ENCODE data around the gene QKI. TPM values are rescaled to one million over a fixed set of nuclear protein-coding genes. Genes with fewer than 3 reads are reported as not detected.

Gene QKI
- total RNA-seq, 3 donors from 2014 or later = 158 to 304 (median 172) TPM

GRCh38 chr6:163617549-163617948 lies 203.0 kb downstream of the QKI start:
- TF ChIP-seq CTCF (IDR thresholded peaks at IDR 0.05) = no peak
- Histone ChIP-seq H3K4me1 (no peaks in the 10 kb centered on the region), H3K4me3 (no peak overlapping the region), H3K27ac (no peak overlapping the region), H3K36me3 (no peaks in the 10 kb centered on the region), H3K27me3 (no peaks in the 10 kb centered on the region), H3K9me3 (no peaks in the 10 kb centered on the region)
- DNase-seq (ENCODE audit: low spot score in 2 of 2) = no peak
- intact Hi-C loops (cut with DNase I; ENCODE audit: low total_unique reads) = no loop called here

GRCh38 chr6:163620101-163620500 lies 205.6 kb downstream of the QKI start:
- no peaks in the 10 kb centered on the region for H3K36me3 ChIP-seq
- H3K27ac ChIP-seq = no peak overlapping the region
- H3K27me3 ChIP-seq = no peaks in the 10 kb centered on the region
- intact Hi-C loops (cut with DNase I; ENCODE audit: low total_unique reads) = no loop called here
- no peaks in the 10 kb centered on the region for H3K4me1 ChIP-seq
- TF ChIP-seq POLR2AphosphoS5 (IDR thresholded peaks at IDR 0.05) (no peak), CTCF (IDR thresholded peaks at IDR 0.05) (no peak), POLR2A (IDR thresholded peaks at IDR 0.05) (no peak)
- H3K4me3 ChIP-seq = no peak overlapping the region
- H3K9me3 ChIP-seq = no peaks in the 10 kb centered on the region
- no peak for DNase-seq (ENCODE audit: low spot score in 2 of 2)

GRCh38 chr6:163620670-163621330 lies 206.3 kb downstream of the QKI start:
- Histone ChIP-seq H3K36me3 (no peaks in the 10 kb centered on the region), H3K4me1 (no peaks in the 10 kb centered on the region), H3K27ac (no peak overlapping the region), H3K27me3 (no peaks in the 10 kb centered on the region), H3K9me3 (no peaks in the 10 kb centered on the region), H3K4me3 (no peak overlapping the region)
- intact Hi-C loops (cut with DNase I; ENCODE audit: low total_unique reads) = no loop called here
- no peak for TF ChIP-seq POLR2AphosphoS5 (IDR thresholded peaks at IDR 0.05)
- TF ChIP-seq POLR2A (IDR thresholded peaks at IDR 0.05) = no peak
- TF ChIP-seq CTCF (IDR thresholded peaks at IDR 0.05) = no peak
- DNase-seq (ENCODE audit: low spot score in 2 of 2) = no peak

DNA sequence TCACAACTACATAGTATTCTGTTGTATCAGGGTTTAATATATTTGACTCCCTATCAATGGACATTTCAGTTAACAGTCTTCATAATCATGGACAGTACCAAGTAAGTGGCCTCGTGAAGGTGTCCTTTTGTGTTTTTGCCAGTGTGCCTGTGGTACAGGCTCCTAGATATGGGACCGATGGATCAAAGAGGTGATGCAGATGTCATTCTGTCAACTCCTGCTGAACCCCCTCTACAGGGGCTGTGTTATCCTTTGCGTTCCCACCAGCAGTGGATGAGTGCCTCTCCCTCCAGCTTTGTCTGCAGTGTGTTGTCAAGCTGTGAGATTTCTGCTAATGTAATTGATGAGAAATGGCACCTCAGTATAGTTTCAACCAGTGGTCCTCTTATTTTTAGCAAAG lies 210.7 kb downstream of the QKI start:
- intact Hi-C loops (cut with DNase I; ENCODE audit: low total_unique reads) = no loop called here
- Histone ChIP-seq H3K27ac (no peak overlapping the region), H3K4me3 (no peak overlapping the region), H3K27me3 (peaks cover 0 to 3% of the 10 kb centered on the region in 2 donors), H3K36me3 (no peaks in the 10 kb centered on the region), H3K4me1 (no peaks in the 10 kb centered on the region), H3K9me3 (peaks cover 9% of the 10 kb centered on the region in 2 donors)
- DNase-seq (ENCODE audit: low spot score in 2 of 2) = no peak
- TF ChIP-seq POLR2AphosphoS5 (IDR thresholded peaks at IDR 0.05) (no peak), POLR2A (IDR thresholded peaks at IDR 0.05) (no peak), CTCF (IDR thresholded peaks at IDR 0.05) (no peak)

- Histone ChIP-seq H3K9me3 (peaks cover 9 to 17% of the 10 kb centered on the region in 2 donors), H3K4me3 (no peak overlapping the region), H3K4me1 (no peaks in the 10 kb centered on the region), H3K27ac (no peak overlapping the region), H3K27me3 (peaks cover 4 to 13% of the 10 kb centered on the region in 2 donors), H3K36me3 (no peaks in the 10 kb centered on the region)
- intact Hi-C loops (cut with DNase I; ENCODE audit: low total_unique reads) = no loop called here
- no peak for DNase-seq (ENCODE audit: low spot score in 2 of 2)
- TF ChIP-seq POLR2A (IDR thresholded peaks at IDR 0.05) = no peak
- TF ChIP-seq CTCF (IDR thresholded peaks at IDR 0.05) = no peak
- TF ChIP-seq POLR2AphosphoS5 (IDR thresholded peaks at IDR 0.05) = no peak
Observed at GRCh38 chr6:163626073-163626867, 211.8 kb downstream of the QKI start.

All from breast epithelium (tissue), 4 donors.